ENCODE measurements around the gene UBA52. TPM values are rescaled to one million over a fixed set of nuclear protein-coding genes. Genes with fewer than 3 reads are reported as not detected.

UBA52 gene
- total RNA-seq, 1 experiment from 2014 or later, result 1,361 TPM

DNA sequence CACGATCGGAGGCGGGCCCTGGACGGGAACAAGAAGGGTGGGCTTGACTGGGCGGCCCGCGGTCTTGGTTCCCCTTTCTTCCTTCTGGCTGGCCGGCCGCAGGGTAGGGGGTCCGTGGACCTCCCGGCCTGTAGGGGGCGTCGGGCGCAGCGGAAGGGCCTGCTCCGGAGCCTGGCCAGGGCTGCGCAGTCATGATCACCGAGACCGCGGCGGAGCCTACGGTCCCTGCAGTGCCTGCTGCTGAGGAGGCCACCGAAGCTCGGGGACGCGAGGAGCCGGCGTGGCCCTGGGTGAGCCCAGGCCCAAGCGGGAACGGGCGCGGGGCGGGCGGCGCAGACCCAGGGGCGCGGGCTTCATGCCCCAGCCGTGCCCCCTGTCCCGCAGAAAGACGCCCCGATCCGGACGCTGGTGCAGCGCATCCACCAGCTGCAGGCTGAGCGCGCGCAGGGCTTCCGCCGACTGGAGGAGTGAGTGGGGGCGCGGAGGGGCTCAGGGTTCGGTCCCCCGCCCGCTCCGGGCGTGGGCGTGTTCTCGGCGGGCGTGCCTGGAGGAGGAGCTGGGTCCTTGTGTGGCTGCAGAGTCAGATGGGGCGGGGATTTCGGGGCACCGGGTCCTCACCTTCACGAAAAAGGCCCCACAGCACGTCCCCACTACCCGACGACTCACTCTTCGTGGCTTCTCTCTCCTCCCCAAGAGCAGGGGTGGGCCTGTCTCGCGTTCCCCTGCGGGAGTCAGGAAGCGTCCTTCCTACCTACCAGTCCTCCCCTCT is 17.1 kb downstream of the UBA52 start, which contains the start of gene REX1BD (continued):
- peak; percentile 88 for TF ChIP-seq JUN (CRISPR knock-in tag; IDR thresholded peaks at IDR 0.05)
- peak; percentile 74; the same call in 1 of the 2 replicates for TF ChIP-seq ETV6 (CRISPR knock-in tag; IDR thresholded peaks at IDR 0.05)
- TF ChIP-seq ZNF121 (CRISPR knock-in tag; IDR thresholded peaks at IDR 0.05), result peak; percentile 69; the same call in 1 of the 2 replicates
- peak; percentile 71 for TF ChIP-seq TEAD1 (CRISPR knock-in tag; IDR thresholded peaks at IDR 0.05)
- TF ChIP-seq RORB (CRISPR knock-in tag; IDR thresholded peaks at IDR 0.05), result no peak
- no peak for TF ChIP-seq OVOL2 (CRISPR knock-in tag; IDR thresholded peaks at IDR 0.05; ENCODE audit: borderline replicate concordance)
- TF ChIP-seq SMAD3 (CRISPR knock-in tag; IDR thresholded peaks at IDR 0.05; ENCODE audit: borderline replicate concordance), result 0 out of 2 replicates have a peak, but pooled peaks have one; percentile 54
- TF ChIP-seq TCF7 (CRISPR knock-in tag; IDR thresholded peaks at IDR 0.05; ENCODE audit: low read depth), result peak; percentile 84; the same call in 1 of the 2 replicates
- no peak for TF ChIP-seq PRRX2 (CRISPR knock-in tag; IDR thresholded peaks at IDR 0.05)
- no peak for TF ChIP-seq HMGA2 (CRISPR knock-in tag; IDR thresholded peaks at IDR 0.05)
- no peak for TF ChIP-seq ZNF671 (CRISPR knock-in tag; IDR thresholded peaks at IDR 0.05)
- TF ChIP-seq, protein P1, sequence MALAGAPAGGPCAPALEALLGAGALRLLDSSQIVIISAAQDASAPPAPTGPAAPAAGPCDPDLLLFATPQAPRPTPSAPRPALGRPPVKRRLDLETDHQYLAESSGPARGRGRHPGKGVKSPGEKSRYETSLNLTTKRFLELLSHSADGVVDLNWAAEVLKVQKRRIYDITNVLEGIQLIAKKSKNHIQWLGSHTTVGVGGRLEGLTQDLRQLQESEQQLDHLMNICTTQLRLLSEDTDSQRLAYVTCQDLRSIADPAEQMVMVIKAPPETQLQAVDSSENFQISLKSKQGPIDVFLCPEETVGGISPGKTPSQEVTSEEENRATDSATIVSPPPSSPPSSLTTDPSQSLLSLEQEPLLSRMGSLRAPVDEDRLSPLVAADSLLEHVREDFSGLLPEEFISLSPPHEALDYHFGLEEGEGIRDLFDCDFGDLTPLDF (CRISPR knock-in tag; IDR thresholded peaks at IDR 0.05), result no peak
- TF ChIP-seq JAZF1 (CRISPR knock-in tag; IDR thresholded peaks at IDR 0.05), result no peak
- TF ChIP-seq ZNF416 (CRISPR knock-in tag; IDR thresholded peaks at IDR 0.05), result no peak
- TF ChIP-seq, protein P2, sequence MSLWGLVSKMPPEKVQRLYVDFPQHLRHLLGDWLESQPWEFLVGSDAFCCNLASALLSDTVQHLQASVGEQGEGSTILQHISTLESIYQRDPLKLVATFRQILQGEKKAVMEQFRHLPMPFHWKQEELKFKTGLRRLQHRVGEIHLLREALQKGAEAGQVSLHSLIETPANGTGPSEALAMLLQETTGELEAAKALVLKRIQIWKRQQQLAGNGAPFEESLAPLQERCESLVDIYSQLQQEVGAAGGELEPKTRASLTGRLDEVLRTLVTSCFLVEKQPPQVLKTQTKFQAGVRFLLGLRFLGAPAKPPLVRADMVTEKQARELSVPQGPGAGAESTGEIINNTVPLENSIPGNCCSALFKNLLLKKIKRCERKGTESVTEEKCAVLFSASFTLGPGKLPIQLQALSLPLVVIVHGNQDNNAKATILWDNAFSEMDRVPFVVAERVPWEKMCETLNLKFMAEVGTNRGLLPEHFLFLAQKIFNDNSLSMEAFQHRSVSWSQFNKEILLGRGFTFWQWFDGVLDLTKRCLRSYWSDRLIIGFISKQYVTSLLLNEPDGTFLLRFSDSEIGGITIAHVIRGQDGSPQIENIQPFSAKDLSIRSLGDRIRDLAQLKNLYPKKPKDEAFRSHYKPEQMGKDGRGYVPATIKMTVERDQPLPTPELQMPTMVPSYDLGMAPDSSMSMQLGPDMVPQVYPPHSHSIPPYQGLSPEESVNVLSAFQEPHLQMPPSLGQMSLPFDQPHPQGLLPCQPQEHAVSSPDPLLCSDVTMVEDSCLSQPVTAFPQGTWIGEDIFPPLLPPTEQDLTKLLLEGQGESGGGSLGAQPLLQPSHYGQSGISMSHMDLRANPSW (CRISPR knock-in tag; conservative IDR thresholded peaks at IDR 0.05; ENCODE audit: low read depth), result no peak
- TF ChIP-seq, protein P3, sequence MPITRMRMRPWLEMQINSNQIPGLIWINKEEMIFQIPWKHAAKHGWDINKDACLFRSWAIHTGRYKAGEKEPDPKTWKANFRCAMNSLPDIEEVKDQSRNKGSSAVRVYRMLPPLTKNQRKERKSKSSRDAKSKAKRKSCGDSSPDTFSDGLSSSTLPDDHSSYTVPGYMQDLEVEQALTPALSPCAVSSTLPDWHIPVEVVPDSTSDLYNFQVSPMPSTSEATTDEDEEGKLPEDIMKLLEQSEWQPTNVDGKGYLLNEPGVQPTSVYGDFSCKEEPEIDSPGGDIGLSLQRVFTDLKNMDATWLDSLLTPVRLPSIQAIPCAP (CRISPR knock-in tag; IDR thresholded peaks at IDR 0.05), result no peak; the same call in 1 of the 2 replicates
- peak; percentile 74 for TF ChIP-seq MYBL2 (CRISPR knock-in tag; IDR thresholded peaks at IDR 0.05)
- no peak for TF ChIP-seq IRF2 (CRISPR knock-in tag; IDR thresholded peaks at IDR 0.05; ENCODE audit: borderline replicate concordance, low read depth)
- TF ChIP-seq ELF4 (CRISPR knock-in tag; IDR thresholded peaks at IDR 0.05; ENCODE audit: low read depth), result peak; percentile 91; the same call in 1 of the 2 replicates
- TF ChIP-seq, protein P4, sequence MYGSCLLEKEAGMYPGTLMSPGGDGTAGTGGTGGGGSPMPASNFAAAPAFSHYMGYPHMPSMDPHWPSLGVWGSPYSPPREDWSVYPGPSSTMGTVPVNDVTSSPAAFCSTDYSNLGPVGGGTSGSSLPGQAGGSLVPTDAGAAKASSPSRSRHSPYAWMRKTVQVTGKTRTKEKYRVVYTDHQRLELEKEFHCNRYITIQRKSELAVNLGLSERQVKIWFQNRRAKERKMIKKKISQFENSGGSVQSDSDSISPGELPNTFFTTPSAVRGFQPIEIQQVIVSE (CRISPR knock-in tag; IDR thresholded peaks at IDR 0.05; ENCODE audit: borderline replicate concordance), result no peak
- TF ChIP-seq, protein P5, sequence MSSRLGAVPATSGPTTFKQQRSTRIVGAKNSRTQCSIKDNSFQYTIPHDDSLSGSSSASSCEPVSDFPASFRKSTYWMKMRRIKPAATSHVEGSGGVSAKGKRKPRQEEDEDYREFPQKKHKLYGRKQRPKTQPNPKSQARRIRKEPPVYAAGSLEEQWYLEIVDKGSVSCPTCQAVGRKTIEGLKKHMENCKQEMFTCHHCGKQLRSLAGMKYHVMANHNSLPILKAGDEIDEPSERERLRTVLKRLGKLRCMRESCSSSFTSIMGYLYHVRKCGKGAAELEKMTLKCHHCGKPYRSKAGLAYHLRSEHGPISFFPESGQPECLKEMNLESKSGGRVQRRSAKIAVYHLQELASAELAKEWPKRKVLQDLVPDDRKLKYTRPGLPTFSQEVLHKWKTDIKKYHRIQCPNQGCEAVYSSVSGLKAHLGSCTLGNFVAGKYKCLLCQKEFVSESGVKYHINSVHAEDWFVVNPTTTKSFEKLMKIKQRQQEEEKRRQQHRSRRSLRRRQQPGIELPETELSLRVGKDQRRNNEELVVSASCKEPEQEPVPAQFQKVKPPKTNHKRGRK (CRISPR knock-in tag; IDR thresholded peaks at IDR 0.05; ENCODE audit: borderline replicate concordance), result no peak
- no peak; the same call in 1 of the 2 replicates for TF ChIP-seq ATF1 (CRISPR knock-in tag; IDR thresholded peaks at IDR 0.05)
- peak; percentile 95 for TF ChIP-seq NFE2L1 (CRISPR knock-in tag; IDR thresholded peaks at IDR 0.05)
- TF ChIP-seq, protein P6, sequence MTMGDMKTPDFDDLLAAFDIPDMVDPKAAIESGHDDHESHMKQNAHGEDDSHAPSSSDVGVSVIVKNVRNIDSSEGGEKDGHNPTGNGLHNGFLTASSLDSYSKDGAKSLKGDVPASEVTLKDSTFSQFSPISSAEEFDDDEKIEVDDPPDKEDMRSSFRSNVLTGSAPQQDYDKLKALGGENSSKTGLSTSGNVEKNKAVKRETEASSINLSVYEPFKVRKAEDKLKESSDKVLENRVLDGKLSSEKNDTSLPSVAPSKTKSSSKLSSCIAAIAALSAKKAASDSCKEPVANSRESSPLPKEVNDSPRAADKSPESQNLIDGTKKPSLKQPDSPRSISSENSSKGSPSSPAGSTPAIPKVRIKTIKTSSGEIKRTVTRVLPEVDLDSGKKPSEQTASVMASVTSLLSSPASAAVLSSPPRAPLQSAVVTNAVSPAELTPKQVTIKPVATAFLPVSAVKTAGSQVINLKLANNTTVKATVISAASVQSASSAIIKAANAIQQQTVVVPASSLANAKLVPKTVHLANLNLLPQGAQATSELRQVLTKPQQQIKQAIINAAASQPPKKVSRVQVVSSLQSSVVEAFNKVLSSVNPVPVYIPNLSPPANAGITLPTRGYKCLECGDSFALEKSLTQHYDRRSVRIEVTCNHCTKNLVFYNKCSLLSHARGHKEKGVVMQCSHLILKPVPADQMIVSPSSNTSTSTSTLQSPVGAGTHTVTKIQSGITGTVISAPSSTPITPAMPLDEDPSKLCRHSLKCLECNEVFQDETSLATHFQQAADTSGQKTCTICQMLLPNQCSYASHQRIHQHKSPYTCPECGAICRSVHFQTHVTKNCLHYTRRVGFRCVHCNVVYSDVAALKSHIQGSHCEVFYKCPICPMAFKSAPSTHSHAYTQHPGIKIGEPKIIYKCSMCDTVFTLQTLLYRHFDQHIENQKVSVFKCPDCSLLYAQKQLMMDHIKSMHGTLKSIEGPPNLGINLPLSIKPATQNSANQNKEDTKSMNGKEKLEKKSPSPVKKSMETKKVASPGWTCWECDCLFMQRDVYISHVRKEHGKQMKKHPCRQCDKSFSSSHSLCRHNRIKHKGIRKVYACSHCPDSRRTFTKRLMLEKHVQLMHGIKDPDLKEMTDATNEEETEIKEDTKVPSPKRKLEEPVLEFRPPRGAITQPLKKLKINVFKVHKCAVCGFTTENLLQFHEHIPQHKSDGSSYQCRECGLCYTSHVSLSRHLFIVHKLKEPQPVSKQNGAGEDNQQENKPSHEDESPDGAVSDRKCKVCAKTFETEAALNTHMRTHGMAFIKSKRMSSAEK (CRISPR knock-in tag; IDR thresholded peaks at IDR 0.05; ENCODE audit: borderline replicate concordance), result no peak
- no peak for TF ChIP-seq RELA (CRISPR knock-in tag; IDR thresholded peaks at IDR 0.05; ENCODE audit: borderline replicate concordance)

Data from WTC11 (cell line).